ENCODE data around the gene CEMP1.

The CEMP1 gene

DNA sequence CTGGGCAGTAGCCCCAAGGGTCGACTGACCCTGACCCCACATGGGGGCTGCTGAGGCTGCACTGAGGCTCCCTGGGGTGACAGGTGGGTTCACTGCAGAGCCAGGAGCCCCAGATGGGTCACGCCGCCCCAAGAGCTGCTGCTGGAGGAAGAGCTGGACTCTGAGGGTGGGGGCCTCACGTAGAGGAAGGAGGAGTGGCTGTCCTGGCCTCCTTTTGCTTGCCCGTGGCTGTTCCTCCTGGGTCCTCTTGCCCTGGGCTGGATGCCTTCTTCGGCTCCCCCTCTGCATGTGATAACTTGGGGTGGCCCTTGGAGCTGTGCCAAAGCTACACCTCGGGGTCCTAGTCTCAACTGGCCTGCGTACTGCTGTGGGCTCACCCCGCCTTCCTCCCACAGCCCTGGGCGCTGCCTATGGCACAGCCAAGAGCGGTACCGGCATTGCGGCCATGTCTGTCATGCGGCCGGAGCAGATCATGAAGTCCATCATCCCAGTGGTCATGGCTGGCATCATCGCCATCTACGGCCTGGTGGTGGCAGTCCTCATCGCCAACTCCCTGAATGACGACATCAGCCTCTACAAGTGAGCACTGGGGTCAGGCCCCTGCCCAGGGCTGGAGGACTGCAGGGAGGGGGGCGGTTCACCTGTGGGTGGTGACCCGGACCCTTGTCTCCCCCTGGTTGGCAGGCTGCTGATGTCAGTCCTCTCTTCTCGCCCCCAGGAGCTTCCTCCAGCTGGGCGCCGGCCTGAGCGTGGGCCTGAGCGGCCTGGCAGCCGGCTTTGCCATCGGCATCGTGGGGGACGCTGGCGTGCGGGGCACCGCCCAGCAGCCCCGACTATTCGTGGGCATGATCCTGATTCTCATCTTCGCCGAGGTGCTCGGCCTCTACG, 12.1 kb downstream of the CEMP1 start:
- no peak for DNase-seq (ENCODE audit: low spot score)

DNA sequence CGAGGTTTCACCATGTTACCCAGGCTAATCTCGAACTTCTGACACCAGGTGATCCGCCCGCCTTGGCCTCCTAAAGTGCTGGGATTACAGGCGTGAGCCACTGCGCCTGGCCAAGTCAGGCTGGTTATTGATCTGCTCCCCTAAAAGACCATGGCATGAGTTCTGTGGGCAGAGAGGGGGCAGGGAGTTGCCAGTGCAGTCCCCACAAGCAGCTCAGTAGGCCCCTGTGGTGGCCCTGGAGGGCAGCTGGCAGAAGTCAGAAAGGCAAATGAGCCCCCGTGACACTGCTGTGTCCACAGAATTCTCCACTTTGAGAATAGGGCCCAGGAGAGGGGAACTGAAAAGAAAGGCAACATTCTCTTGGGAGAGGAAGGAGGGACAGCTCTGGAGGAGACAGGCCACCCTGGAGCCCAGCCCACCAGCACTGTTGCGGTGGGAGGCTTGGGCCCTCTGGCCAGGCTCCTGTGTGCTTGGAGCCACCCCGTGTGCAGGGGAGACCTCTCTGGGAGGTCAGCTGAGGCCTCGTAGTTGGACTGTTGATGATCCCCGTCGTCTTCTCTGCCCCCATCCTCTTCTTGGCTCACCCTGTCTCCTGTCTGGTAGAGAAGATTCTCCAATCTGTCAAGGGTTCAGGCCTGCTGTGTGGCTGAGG, 13.1 kb downstream of the CEMP1 start:
- no peak for DNase-seq (ENCODE audit: low spot score)

DNA sequence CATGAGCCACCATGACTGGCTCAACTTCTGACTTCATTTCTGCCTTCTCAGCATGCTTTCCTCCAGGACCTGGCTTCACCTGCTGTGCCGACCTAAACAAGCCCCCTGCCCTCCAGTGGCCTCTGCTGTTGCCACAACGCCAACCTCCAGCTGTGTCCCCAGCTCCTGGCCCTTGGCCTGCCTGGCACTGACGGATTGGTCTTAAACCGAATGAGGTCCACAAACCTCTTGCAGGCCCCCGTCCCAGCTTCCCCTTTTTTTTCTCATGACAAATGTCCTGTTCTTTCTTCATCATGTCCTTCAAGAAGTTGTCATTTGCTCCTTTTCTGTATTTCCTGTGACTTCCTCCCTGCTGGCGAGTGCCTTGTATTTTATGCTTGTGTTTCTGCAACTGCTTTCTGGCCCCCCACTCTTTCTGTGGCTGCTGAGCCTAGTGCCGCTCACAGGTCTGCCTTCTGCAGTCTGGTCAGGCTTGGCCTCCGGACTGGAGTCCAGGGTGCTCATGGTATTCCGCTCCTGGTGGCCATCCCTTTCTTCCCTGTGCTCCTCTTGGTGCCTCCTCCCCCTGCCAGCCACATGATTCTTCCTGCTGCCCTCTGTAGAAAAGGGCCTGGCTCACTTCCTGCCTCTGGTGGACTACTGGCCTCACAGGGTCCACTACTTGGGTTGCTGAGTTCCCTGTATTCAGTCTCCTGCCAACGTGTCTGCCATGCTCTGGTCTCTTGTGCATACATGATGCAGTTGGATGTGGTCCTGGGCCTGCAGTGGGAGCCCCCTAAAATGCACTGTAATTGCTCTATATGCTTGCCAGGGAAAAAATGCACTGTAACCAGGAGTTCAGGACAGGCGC, 14.6 kb downstream of the CEMP1 start:
- no peak for DNase-seq (ENCODE audit: low spot score)

DNA sequence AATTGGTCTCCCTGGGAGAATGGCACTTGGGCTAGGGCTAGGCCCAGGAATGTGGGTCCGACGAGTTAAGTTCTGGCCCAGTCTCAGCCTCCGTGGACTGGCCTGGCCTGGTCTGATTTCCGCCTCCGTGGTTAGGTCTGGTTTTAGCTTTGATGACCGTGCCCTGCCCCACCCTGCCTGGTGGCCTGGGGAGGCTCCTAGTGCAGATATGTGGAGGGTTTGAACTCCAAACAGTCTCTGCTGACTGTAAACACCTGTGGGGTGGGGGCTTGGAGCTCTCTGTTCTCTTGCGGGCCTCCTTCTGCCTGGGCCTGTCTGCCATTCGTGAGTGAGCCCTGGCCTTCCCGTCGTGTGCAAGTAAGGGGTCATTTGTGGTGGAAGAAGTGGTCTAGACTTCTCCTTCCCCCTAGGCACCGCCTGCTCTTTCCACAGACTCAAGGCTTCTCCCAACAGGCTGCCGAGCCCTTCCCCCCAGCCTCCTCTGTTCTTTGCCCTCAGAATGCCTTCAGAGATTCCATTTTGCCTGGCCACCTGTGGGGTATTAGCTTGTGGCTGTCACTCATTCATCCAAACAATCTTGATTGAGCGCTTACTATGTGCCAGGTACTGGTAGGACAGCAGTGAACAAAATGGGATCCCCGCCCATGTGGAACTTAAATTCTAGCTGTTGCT, 15.9 kb downstream of the CEMP1 start:
- no peak for DNase-seq (ENCODE audit: low spot score)

DNA sequence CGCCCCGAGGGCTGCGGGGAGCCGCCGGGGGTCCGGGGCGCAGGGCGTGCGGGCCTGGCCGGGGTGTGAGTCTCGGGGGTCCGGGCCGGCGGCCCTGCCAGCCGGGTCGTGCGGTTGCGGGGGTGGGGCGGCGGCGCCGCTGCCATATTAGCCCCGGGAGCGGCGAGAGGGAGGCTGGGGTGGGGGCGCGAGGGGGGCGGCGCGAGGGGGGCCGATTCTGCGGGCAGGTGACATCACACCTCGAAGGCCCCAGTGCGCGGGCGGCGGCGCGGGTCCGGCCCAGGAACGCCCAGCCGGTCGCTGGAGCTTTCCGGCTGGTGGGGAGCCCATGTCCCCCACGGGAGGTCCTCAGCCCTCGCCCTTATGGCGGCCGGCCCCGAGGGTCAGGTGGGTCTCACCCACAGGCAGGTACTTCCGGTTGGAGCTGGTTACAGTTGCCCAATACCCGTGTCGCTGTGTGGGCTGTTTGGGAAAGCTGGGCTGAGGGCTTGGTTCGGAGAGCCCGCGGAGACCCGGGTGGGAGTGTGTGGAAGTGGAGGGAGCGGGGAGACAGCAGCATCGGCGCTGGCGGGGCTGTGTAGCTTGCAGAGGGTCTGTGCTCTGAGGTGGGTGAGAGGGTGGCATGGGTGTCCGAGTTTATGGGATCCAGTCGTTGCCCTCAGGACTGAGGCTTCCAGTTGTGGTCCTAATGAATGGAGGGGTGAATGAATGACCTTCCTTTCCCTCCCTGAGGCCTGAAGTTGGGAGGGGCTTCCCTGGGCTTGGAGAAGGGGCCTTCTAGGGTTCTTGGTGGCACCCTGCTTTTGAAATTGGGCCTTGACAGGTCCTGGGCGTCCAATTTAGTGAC, 16.7 kb downstream of the CEMP1 start:
- DNase-seq (ENCODE audit: low spot score), result no peak

DNA sequence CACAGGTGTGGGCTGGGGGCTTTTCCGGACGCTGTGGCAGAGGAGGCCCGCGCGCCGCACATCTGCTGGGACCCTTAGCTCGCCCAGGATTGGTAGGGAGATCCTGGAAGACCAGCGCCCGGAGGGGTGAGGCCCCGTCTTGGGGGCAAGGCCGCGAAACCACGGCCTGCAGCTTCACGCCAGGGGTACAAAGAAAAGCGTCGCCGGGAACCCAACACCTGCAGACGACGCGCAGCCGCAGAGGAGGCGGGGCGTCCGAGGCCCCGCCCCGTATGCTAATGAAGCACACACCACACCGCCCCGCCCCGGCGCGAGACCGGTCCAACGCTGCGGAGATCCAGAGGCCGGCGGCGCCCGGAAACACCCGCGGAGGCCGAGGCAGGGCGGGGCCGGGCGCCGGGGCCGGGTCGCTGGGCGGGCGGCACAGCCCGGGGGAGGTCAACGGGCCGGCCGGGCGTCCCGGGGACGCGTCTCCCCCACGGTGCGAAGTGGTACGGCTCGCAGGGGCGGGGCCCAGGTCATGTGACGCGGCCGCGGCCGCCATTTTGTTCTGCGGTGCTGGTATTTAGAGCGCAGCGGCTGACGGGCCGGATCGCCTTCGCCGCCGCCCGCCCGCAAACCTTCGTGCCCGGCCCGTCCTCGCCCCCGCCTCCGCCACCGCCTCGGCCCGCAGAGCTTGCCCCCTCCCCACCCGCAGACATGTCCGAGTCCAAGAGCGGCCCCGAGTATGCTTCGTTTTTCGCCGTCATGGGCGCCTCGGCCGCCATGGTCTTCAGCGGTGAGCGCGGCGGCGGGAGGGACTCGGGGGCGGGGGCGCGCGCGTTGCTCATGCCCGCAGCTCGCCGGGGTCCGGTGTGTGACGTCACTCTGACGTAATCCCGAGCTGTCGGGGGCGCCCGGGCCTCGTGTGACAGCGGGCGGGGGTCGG, 17.5 kb downstream of the CEMP1 start, which contains the start of gene ATP6V0C:
ATP6V0C (plus strand) TSS at position 548 of the 928 bp plus-strand sequence; CDS start at position 700, 152 bp downstream.
- DNase-seq (ENCODE audit: low spot score), result peak; percentile 89

DNA sequence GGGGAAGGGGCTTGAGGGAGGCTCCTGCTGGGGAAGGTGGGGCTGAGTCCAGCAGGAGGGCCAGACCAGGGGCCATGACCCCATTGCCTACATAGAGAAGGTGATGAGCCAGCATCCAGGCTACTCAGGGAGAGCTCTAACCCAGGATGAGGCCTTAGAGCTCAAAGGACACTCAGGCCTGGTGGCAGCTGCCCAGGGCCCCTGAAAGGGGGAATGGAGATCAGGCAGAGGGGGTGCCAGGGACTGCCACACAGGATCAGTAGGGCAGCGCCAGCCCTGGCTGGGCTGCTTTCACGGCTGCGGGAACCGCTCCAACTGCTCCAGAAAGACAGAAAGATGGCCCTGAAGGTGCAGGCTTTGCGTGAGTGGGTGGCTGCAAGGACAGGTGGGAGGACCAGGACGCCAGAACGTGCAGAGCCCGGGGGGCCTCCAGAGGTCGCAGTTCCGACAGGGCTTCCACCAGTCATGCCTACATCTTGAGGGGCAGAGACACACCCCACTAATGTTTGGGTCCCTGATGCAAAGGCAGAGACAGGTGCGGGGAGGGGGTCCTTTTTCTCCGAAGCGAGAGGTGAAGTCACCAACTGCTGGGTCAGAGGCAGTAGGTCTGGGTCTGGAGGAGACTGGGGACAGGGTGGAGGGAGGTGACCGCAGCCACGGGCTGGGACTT, 18.3 kb downstream of the CEMP1 start:
- no peak for DNase-seq (ENCODE audit: low spot score)

DNA sequence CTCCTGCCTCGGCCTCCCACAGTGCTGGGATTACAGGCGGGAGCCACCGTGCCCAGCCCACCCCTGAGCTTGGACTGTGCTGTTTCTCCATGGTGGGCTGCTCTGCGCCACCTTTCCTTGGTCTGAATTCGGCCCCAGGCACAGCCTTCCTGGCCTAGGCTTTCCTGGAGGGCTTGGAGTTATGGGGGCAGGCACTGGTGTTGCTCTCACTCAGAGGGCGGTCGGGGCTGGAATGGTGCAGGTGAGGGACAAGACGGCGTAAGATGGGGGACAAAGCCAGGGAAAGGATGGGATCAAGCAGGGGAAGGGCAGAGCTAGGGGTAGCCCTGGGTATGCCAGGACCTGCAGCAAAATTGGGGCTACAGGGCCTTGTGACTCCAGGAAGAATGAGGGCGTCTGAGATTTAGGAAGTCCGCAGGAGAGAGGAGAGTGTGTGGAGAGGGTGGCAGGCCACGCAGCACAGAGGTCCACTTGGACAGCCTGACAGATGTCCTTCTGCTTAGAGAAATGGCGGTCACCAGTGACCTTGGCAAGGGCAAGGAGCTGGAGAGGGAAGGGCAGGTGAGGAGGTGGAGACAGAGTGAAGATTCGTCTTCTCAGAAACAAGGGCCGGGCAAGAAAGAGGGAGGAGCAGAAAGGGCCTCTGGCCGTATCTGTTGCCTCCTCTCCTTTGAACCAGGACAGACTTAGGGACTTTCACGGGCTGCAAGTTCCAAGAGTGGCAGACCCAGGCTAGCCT, 19.0 kb downstream of the CEMP1 start:
- no peak for DNase-seq (ENCODE audit: low spot score)

DNA sequence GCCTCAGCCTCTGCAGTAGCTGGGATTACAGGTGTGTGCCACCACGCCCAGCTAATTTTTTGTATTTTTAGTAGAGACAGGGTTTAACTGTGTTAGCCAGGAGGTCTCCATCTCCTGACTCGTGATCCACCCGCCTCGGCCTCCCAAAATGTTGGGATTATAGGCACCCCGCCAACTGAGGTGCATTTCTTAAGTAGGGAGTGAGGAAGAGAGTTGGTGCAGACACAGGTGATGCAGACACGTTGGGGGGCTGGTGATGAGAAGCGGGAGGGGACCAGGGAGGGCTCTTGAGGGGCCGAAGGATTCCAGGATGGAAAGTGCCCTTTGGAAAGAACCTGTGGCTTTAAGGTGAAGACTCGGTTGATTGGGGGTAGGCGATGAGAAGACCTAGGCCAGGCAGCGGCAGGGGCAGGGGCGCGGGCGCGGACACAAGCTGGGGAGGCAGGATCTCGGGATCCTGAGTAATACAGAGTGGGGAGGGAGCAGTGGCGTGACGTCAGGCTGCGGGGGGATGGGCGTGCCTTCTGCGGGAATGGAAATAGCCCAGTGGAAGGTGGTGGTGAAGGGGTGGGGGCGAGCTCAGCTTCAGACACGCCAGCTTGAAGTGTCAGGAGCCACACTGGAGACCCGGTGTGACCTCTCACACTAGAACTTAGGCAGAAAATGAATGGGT, 19.9 kb downstream of the CEMP1 start:
- DNase-seq (ENCODE audit: low spot score), result no peak

DNA sequence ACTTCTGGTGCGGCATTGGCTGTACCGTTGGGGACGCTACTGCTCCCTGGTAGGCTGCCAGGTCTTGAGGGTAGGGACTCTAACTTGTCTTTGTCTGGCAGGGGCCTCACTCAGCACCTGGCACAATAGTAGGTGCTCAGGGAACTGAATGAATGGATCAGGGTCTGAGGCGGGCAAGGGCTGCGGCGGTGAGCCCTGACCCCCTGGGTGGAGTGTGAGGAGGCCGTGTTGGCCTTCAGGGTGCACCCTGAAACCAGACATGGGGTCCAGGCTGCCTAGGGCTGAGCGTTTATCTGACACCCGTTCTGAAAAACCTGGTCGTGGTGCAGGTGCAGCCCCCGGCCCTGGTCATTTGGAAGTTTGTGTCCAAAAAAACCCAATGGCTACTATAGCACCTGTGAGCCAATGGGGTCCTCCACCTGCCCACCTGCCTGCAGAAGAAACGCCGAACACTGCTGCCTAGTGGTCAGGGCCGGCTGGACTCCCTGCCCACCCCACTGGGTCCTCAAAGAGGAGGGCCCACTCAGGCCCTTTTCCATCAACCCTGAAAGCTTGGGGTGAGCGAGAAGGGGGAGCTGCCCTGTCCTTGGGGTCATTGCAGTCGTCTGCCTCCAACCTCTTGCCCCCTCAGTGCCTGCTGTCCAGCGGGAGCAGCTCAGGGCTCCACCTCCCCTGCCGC, 22.3 kb downstream of the CEMP1 start:
- no peak for DNase-seq (ENCODE audit: low spot score)

DNA sequence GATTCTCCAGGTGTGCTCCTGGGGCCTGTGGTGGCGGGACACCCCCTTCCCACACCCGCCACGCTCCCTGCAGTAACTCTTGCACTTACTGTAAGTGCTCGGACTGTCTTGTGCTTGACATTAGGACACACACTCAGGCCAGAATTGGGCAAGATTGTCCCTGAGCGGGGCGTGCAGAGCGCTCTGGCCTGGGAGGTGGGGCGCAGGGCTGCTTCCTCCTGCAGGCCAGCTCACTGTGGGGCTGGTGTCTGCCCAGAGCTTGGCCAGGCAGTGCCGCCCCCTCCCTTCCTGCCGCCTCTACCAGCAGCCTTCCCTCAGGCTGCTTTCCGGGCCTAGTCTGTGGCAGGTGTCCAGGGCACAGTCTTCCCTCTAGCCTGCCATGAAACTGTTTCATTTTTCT, 23.5 kb downstream of the CEMP1 start:
- DNase-seq (ENCODE audit: low spot score), result no peak

DNA sequence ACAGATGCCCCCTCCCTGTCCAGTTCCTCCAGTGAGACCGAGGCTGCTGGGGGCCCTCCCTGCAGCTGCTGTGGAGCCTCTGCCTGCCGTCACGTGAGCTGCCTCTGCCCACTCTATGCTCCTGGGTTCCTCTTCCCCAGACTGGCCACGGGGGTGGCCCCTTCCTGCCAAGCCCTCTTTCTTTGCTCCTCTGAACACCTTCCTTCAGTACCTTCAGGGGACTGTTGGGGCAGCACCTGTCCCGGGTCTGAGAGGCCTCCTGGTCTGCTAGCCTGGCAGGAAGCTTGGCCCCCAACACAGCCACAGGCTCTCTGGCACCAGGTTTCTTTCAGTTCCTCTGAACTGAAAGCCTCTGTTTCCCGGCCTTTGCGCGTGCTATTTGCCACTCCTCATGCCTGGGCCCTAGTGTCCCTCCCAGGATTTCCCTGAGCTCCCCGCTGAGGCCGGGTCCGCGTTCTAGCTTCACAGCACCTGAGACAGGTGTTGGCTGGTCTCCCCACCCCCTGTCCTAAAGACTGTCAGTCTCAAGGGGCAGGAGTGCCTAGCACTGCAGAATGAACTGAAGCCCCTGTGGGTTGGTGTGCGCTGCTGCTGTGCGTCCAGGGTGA, 24.1 kb downstream of the CEMP1 start:
- DNase-seq (ENCODE audit: low spot score), result no peak

DNA sequence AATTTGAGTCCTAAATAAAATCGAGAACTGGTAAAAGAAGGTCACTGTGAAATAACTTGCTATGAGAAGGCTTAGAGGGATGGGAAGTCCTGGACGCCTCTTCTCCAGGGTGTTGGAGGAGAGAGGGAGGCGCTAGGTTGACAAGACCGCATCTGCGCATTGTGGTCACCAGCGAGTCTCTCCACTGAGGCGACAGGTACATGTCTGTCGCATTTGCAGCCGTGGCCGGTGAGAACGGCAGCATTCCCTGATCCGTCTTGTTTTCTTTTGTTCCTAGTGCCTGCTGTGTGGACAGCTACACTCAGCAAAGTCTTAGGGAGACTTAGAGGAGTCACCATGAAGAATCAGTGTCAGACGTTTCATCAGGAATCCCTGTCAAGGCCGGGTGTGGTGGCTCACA, 25.5 kb downstream of the CEMP1 start:
- no peak for DNase-seq (ENCODE audit: low spot score)

DNA sequence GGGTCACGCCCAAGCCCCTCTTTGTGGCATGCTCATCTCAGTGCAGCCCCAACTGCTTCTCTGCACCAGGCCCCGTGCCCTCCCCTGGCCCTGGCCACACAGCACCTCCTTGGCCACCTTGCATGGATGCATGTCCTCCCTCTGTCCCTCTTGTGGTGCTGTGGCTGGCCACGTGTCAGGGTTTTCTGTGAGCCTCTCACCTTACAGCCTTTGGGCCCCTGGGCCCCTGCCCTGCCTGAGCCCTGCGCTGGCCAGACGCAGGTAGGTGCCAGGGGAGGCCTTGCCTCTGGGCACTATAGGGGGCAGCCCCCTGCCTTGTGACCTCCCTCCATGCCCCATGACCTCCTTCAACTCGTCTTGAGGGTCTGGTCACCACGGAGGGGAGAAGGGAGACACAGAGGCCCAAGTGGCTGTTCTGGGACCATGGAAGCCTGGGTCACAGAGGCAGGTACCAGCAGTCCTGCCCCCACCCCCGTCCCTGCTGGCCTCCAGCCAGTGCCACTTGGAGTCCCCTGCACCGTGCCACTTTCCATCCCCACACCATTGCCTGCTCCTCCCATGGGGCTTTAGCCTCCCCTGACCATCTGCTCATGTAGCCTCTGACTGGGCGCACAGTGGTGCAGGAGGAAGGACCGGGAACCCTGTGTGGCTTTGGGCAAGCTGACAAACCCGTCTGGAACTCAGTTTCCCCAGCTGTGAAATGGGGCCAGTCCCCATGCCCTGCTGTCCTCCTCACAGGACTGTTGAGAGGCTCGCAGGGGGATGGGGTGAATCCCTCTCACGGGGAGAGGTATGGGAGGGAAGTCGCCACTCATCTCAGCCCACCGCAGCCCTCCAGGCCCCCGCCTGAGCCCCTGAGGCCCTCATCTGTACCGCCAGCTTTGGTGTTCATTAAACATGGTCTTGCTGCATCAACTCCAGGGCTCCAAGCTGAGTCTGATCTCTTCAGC, 29.0 kb downstream of the CEMP1 start:
- DNase-seq (ENCODE audit: low spot score), result no peak

DNA sequence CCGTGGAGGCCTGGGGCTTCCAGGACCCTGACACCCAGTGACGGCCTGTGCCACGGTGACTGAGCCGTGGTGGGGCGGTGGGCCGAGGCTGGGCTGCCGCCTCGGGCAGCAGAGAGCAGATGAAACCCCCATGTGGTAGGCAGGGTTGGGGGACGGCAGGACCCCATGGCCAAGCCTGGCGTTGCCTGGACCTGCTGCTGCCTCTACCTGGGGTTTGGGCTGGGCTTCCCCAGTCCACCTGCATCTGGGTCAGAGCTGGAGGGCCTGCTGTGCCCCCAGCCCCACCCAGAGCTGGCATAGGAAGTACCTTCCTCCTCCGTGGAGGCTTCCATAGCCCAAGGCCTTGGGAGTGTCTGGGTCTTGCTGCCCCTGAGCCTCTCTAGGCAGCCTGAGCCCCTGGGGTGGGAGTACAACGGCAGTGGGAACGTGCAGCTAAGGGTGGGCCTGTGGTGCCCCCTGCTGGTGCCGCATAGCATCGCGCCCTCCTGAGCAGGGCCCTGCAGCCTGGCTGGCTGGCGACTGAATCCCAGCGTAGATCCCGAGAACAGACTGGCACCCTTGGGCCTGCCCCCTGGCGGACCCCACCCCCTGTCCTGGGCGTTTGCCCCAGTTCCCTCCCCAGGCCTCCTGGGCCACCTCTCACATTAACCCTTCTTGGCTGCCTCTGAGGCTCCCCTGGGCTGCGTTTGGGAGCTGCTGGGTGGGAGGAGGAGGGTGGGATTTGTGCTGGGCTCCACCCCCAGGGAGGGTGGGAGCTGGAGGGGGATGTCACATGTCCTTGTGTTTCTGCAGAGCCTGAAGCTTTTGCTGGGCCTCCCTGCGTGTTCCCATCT, 30.1 kb downstream of the CEMP1 start:
- peak; percentile 88 for DNase-seq (ENCODE audit: low spot score)
